HG02798 (cell line): Measurements from ENCODE around the gene RNF151.
"Not testable (repeated sequence)": the region's sequence is repeated elsewhere in the genome, so short reads cannot be mapped to it uniquely, and the experiment has no call there.

Experiments
- ATAC-seq: cut with Tn5 transposase; IDR thresholded peaks from one replicate; pipeline ENCODE4 v1.9.1; 2021; ENCODE audit warnings: mild to moderate bottlenecking; ENCODE audit not compliant: unreplicated experiment, poor library complexity

The RNF151 gene

DNA sequence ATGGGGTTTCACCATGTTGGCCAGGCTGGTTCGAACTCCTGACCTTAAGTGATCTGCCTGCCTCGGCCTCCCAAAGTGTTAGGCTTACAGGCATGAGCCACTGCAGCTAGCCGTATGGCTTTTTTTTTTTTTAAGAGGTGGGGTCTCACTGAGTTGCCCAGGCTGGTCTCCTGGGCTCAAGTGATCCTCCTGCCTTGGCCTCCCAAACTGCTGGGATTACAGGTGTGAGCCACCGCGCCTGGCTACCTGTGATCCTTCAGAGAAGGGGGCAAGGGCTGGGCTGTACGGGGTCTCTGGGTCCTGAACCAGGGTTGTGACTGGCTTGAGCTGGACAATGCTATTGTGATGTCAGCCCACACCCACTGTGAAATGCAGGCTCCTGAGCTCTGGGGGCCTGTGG lies at the start of gene RNF151:
Gene RNF151, plus strand, starts transcription at position 397 of the 400 bp plus-strand sequence. CDS start 26 bp downstream, outside the sequence.
- ATAC-seq: no peak

DNA sequence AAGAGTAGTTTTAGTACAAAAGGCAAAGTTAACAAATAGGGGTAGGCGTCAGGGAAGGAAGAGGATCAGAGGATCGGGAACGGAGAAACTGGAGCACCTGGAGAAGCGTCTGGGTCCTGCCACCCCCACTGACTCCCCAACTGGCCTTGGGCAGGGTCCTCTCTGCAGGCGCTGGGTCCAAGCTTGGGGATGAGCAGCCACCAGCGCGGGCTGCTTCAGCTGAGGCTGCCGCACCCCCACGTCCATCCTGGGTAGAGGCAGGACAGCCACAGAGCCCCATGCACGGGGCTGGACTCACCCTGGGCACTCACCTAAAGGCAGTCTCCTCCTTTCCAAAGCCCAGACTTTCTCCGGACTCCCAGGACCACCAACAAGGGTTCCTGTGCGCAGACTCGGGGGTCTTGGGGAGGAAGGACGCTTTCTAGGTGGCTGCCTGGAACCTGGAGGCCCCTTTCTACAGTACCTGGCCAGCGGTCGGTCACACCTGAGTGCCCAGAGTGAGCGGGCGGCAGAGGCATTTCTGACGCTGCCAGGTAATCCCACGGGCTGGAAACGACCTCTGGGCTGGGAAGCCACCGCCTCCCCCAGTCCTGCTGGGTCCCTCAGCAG lies 49.5 kb upstream of the RNF151 start:
- ATAC-seq: no peak

DNA sequence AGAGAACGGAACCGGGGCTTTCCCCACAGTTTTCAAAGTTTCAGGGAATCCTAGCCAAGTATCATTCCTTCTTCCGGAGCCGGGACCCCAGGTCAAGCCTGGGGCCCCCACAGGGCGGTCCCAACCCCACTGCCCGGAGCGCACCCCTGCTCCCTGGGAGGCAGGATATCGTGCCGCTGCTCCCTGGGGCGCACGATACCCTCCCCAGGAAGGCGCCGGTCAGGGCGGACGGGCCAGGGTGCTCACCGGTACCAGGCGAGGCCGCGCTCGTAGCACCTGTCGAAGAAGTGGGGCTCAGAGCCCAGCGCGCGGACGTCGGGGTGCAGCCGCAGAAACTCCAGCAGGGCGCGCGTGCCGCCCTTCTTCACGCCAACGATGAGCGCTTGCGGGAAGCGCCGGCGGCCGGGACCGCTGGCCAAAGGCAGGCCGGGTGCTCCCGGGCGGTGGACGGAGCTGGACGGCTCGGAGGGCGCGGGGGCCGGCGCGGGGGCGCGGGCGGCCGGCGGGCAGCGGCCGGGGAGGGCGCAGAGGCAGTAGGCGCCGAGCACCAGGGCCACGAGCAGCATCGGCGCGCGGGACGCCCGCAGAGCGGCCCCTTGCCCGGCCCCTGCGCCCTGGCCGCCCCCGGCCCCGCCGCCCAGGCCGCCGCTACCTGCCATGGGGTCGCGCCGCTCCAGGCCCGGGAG lies 48.8 kb upstream of the RNF151 start:
- no peak for ATAC-seq

- no peak for ATAC-seq
Observed at GRCh38 chr16:1918351-1919326, 48.0 kb upstream of the RNF151 start, which contains the start of gene HS3ST6. Gene HS3ST6 (minus strand): TSS chr16:1918415. CDS start chr16:1918323, 92 bp downstream.

DNA sequence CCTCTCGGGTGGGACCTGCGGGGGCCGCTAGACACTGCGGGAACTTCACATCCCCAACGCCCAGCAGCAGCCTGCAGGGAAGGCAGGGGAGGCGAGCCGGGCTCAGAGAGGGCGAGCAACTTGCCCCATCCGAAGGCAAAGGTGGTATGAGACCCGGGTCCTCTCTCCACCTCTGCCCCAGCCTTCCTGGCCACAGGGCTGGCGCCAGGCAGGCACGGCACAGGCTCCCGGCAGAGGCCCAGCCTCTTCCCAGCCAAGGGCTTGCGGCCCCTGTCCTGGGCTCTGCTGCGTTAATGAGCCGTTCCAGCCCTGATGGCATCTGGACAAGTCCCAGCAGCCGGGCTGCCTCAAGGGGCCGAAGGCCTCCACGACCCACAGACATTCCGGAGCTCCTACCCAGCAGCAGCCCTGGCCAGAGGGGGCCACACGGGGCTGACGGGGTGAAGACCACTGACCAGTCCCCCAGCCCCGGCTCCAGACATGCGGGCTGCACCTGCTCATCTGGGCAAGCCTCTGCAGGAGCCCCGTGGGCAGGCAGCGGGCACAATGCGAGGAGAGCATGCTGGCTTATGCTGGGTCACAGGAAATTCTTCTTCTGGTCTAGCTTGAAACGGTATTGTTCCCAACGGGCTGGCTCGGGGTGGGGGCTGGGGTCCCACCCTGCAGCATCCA lies 47.2 kb upstream of the RNF151 start:
- no peak for ATAC-seq

DNA sequence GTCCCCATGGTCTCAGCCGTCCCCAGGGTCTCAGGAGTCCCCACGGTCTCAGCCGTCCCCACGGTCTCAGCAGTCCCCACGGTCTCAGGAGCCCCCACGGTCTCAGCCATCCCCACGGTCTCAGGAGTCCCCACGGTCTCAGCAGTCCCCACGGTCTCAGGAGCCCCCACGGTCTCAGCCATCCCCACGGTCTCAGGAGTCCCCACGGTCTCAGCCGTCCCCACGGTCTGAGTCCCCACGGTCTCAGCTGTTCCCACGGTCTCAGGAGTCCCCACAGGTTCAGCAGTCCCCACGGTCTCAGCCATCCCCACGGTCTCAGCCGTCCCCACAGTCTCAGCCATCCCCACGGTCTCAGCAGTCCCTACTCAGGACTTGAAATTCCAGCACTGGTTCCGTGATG lies 46.5 kb upstream of the RNF151 start:
- ATAC-seq: not testable (repeated sequence)

- ATAC-seq: no peak
Observed at GRCh38 chr16:1920727-1921171, 45.9 kb upstream of the RNF151 start.

GRCh38 chr16:1922357-1922756 lies 44.3 kb upstream of the RNF151 start:
- ATAC-seq: no peak

GRCh38 chr16:1923299-1924034 lies 43.2 kb upstream of the RNF151 start:
- ATAC-seq: no peak

- no peak for ATAC-seq
Observed at GRCh38 chr16:1924095-1924494, 42.6 kb upstream of the RNF151 start.

GRCh38 chr16:1926271-1926670 lies 40.4 kb upstream of the RNF151 start:
- ATAC-seq: no peak

DNA sequence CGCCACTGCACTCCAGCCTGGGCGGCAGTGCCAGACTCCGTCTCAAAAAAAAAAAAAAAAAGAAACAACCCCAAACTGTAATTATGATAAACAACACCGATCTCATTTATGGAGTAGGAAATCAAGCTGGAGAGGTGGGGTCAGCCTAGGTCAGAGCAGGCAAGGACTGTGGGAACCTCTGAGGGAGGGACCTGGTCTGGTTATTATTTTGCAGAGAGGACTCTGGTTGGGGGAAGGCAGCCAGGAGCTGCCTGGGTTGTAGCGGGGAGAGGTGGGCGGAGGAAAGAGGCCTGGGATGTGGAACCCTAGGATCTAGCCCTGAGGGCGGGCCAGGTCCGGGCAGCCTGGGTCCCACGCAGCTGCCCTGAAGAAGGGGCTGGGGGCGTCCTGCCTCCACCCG lies 37.6 kb upstream of the RNF151 start:
- no peak for ATAC-seq

DNA sequence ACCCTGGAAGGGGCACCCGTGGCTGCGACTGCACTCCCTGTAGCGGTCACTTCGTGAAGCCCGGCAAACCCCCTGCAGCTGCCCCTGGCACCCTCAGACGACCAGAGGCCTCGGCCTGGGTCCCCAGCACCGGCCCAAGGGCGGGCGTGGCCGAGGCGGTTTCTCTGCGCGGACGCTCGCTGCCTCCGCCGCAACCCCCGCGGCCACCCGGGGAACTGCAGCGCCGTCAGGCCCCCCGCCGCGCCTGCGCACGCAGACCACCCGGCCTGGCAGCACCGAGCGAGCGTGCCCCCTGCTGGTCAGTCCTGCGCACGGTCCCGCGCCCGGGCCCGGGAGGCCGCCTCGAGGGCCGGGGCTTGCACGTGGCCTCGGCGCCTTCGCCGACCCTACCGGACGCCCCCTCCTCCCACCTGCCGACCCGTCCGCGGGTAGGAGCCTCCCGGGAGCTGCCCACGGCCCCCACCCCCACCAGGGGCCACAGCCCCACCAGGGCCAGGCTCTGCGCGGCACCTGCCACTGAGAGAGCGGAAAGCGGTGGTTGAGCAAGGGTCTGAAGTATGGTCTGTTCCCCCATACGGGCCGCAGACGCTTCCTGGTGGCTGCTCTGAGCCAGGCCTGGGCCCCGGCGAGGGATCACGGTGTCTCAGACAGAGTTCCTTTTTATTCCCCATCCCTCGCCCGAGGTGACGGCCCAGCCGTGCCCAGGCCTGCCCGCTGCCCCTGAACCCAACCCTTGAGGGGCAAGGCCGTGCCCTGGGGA lies 36.9 kb upstream of the RNF151 start:
- peak; percentile 90 for ATAC-seq

- no peak for ATAC-seq
Observed at GRCh38 chr16:1930338-1930720, 36.3 kb upstream of the RNF151 start.

- ATAC-seq: no peak
Observed at GRCh38 chr16:1932050-1933028, 34.3 kb upstream of the RNF151 start.

GRCh38 chr16:1933097-1933661 lies 33.5 kb upstream of the RNF151 start:
- ATAC-seq: no peak

- ATAC-seq: no peak
Observed at GRCh38 chr16:1936945-1937479, 29.6 kb upstream of the RNF151 start.
